Stromal cell of bone marrow (primary cell): Measurements from ENCODE around the gene GARRE1.
"Not testable (repeated sequence)": the region's sequence is repeated elsewhere in the genome, so short reads cannot be mapped to it uniquely, and the experiment has no call there.

ENCODE experiments used
- DNase-seq: peaks from one replicate; pipeline ENCODE4 v3.0.0-alpha.2; 2012; ENCODE audit warnings: low read depth

Gene GARRE1

GRCh38 chr19:34260771-34261173 lies 6.4 kb downstream of the GARRE1 start:
- no peak for DNase-seq

GRCh38 chr19:34261334-34262109 lies 7.2 kb downstream of the GARRE1 start:
- DNase-seq = no peak

GRCh38 chr19:34263745-34264237 lies 9.4 kb downstream of the GARRE1 start:
- no peak for DNase-seq

GRCh38 chr19:34265221-34265650 lies 10.9 kb downstream of the GARRE1 start:
- DNase-seq = no peak

- DNase-seq = no peak
Measured at GRCh38 chr19:34269081-34269480, 14.7 kb downstream of the GARRE1 start.

GRCh38 chr19:34269489-34269888 lies 15.1 kb downstream of the GARRE1 start:
- DNase-seq = no peak

- DNase-seq = no peak
Measured at GRCh38 chr19:34269968-34270621, 15.7 kb downstream of the GARRE1 start.

- DNase-seq = no peak
Measured at GRCh38 chr19:34273121-34273520, 18.8 kb downstream of the GARRE1 start.

GRCh38 chr19:34274284-34274826 lies 20.0 kb downstream of the GARRE1 start:
- DNase-seq = no peak

- DNase-seq = peak; percentile 80
Measured at GRCh38 chr19:34274827-34275625, 20.7 kb downstream of the GARRE1 start.

GRCh38 chr19:34275705-34276104 lies 21.4 kb downstream of the GARRE1 start:
- DNase-seq = no peak

GRCh38 chr19:34276614-34277013 lies 22.3 kb downstream of the GARRE1 start:
- DNase-seq = no peak

- no peak for DNase-seq
Measured at GRCh38 chr19:34277244-34277643, 22.9 kb downstream of the GARRE1 start.

GRCh38 chr19:34278783-34279182 lies 24.4 kb downstream of the GARRE1 start:
- DNase-seq = no peak

- DNase-seq = not testable (repeated sequence)
Measured at GRCh38 chr19:34281444-34281843, 27.1 kb downstream of the GARRE1 start.

GRCh38 chr19:34282611-34283519 lies 28.5 kb downstream of the GARRE1 start:
- DNase-seq = no peak

GRCh38 chr19:34284505-34284904 lies 30.2 kb downstream of the GARRE1 start:
- no peak for DNase-seq

GRCh38 chr19:34287662-34288140 lies 33.3 kb downstream of the GARRE1 start:
- DNase-seq = no peak

- no peak for DNase-seq
Measured at GRCh38 chr19:34288381-34288780, 34.0 kb downstream of the GARRE1 start.

- DNase-seq = no peak
Measured at GRCh38 chr19:34291235-34291634, 36.9 kb downstream of the GARRE1 start.

- DNase-seq = no peak
Measured at GRCh38 chr19:34295103-34295502, 40.7 kb downstream of the GARRE1 start.
